NCI-H82 treated with DMSO at 0.1 percent for 48 hours (cell line): ENCODE measurements around the gene COL4A1.

ENCODE experiments used
- DNase-seq: peaks from one replicate; lab custom pipeline; 2025; ENCODE audit not compliant: unreplicated experiment; lab: John Stamatoyannopoulos, UW

COL4A1 gene

GRCh38 chr13:110306960-110307766 lies at the start of gene COL4A1, which contains the start of gene COL4A2:
Gene COL4A1 (minus strand): TSS chr13:110307157. CDS start chr13:110307027, 130 bp downstream.
Gene COL4A2 (plus strand): TSS chr13:110307284. CDS start chr13:110307904, 620 bp downstream.
- DNase-seq = no peak

DNA sequence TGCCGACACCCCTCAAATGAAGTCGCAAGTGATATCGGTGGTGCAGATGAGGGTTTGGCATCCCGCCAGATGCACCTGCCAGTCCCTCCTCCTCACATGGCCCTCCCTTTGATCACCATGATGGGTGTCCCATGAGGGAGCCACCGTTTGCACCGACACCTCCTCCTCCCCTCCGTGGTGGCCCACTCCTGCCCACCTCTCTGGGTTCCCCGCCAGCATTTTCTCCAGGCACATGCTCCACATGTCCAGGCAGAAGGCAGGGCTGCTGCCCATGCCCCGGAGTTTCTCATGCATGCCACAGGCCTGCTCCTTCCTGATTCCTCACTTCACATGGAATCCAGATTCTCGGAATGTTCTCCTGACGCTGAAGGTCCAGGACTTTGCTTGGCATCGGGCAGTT lies 49.4 kb upstream of the COL4A1 start:
- DNase-seq = no peak

GRCh38 chr13:110354715-110355473 lies 47.9 kb upstream of the COL4A1 start:
- no peak for DNase-seq

DNA sequence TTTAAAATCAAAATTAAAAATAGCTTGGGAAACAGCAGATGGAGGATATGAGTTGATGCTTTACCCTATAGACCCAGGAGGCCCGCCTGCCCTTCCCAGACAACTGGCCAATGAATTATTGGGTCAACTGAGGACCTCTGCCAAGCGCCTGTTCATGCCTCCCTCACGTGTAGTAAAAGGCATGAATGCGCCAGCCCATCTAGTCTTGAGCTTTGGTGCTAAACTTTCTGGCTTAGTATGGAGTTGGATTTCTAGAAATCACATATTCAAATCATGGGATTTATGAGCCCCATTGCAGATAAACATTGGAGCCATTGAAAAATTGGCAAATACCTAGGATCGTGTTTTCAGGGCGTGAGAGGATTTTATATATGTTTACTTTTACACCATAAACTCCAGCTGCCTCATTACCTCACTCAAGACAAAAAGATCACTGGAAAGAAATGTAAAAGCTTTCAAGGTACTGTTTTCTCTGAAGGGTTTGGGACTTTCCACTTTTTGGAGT lies 47.2 kb upstream of the COL4A1 start:
- no peak for DNase-seq

DNA sequence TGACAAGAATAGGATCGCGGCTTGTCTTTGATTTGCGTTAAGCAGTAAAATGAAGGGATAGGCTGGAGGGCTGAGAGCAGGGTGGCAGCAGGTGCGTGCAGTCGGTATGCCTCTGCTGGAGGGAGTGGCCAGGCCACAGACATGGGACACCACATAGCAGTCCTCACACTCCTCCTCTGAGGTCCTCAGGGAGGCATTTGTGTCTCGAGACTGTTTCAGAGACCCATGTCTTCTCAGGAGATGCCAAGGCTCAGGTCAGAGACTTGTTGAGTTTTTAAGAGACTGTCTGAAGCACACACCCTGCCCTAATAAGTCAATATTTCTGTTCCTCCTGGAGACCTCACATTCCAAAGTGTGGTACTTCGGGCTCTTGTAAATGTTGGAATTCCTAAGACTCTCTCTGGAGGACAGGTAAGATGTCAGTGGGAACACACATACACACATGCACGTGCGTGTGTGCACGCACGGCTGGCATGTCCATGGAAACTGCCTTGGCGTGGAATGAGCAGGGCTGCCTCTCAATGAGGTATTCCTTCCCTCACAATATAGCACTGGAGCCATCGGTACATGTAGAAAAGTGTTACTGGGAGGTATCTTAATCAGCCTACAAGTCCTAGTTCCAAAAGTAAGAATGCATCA lies 46.5 kb upstream of the COL4A1 start:
- no peak for DNase-seq

GRCh38 chr13:110352735-110353134 lies 45.8 kb upstream of the COL4A1 start:
- DNase-seq = no peak

DNA sequence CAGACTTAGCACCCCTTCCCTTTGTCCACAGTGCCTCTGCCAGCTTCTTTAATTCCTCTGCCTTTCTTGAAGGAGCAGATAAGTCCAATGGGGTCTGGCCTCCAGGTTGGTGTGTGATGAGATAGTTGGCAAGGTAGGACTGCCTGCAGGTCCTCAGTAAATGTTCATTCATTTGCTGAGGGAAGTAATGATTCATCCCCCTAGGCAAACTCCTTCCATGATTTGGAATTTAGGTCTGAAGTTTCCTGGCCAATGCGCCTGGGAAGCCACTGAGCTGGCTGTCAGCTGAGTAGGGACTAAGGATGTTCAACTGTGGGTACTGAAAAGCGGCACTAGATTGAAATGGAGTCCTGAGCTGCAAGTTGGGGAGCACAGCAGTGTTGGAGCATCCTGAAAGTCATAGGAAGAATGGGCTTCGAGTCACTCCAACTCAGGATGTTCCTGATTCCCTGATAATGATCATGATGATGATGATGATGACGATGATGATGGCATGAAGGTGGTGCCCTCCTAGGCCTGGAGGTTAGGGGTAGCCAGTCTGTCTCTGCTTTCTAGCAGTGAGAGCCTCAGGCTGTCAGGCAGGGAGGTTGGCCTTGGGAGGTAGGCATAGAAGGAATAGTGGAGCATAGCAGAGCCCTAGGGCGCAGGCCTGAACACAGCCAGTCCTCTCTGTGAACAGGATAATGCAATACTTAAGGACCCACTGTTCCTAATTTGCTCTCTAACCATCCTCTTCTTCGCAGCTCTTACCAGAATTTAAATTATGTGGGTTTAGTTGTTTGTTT lies 44.9 kb upstream of the COL4A1 start:
- no peak for DNase-seq

DNA sequence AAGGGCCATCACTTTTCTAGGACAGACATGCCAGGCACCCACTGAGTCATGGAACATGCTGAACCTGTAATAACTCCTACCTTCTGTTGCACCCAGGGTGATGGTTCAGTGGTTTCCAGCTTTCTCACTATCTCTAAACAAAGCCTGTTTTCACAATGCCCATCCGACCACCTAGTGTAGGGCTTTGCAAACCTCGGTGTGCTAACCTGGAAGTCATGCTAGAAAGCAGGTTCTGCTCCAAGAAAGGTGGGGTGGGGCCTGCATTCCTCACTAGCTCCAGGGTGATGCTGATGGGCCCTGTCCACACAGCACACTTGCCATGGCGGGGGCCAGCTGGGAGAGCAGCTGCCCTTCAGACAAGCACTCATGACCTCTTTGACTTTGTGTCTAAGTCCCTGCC lies 43.6 kb upstream of the COL4A1 start:
- no peak for DNase-seq

DNA sequence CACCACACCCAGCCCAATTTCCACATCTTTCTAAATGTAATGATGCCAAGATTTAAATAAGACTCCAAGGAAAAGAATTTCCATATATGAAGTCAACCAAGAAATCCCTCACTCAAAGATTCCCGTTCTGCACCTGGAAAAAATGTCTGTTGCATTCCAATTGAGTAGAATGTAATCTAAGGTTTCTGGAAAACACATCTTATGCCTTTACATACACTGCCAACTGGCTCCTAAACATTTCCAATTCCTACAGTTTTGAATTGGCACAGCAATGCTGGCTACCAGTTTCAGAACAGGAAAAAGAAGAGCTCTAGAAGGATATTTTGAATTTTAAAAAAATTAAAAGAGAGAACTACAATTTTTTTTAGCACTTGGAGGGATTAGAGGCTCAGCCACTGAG lies 43.1 kb upstream of the COL4A1 start:
- no peak for DNase-seq

DNA sequence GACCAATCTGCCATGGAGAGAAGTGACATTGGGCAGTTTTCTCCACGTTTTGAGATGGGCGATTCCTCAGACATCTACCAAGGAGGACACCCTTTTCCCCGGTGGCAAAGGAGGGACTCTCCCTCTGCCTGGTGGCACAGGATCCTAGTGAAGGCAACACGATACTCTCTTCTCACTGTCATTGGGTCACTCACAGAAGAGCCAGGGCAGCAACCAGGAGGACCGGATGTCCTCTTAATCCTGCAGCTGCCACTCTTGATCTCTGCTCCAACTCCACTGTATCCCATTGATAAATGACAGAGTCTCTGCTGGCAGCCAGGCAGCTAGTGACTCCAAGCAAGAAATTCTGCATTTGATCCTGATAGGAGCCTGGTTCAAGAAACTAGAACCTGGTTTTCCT lies 42.3 kb upstream of the COL4A1 start:
- no peak for DNase-seq

DNA sequence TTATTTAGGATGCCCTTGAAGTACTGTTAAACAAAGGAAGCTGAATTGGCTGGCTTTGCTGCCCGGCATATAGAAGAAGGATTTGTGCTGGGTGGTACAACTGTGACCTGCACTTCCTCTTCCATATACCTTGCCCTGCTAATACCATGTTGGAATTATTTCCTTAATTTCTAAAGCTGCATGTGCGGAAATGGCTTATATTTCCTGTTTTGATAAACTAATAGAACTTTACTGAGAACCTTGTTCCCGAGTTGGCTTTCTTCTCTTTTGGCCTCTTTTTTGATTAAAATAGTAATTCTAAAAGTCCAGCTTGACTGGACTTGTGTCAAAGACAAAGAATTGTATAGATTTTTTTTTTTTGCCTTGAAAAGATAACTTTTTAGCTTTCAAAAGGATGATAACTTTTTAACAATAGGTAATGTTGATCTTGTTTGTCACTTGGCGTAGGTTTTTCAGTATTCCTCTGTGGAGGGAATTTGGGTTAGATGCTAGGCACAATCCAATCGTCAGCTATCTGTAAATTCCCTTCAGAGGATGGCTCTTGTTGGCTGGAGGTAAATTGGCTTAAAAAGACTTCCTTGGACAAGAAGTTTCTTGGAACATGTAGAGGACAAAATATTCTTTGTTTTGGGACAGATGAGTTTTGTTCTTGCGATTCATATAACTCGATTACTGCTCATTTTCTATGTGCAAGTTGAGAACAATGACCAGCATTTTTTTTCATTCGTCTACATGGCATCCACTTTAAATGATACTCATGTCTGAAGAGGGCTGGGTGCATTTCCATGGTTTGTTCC lies 41.5 kb upstream of the COL4A1 start:
- no peak for DNase-seq

DNA sequence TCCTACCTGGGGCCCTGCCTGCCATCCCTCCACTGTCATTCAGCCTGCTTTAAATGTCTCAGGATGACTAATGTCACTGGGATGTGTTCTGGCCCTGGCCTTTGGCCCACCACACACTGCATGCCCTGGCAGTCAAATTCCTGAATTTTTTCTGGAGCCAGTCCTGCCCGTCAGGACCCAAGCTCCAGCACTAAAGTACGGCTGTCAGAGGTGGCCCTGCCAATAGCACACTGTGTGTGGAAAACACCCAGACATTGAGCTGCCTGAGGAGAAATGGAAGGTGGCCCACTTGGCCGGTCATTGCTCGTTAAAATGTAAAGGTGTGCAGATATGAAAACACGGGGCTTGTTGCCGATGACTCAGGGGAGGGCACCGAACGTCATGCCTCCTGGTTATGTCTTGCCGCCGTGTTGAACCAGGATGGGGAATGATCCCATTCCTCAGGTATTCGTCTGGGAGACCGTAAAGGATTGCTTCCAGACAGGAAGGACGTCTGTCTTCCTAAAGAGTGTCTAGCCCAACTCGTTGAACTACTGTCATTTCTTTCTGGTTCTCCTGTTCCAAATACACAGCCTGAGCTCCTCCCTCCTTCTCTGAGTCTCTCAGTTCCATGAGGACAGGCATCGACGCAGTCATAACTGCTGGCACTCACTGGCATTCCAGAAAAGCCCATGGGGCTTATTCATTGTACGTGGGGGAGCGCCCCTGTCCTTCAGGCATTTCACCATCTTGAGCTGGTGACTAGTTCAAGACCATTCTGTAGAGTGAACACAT lies 40.8 kb upstream of the COL4A1 start:
- no peak for DNase-seq

DNA sequence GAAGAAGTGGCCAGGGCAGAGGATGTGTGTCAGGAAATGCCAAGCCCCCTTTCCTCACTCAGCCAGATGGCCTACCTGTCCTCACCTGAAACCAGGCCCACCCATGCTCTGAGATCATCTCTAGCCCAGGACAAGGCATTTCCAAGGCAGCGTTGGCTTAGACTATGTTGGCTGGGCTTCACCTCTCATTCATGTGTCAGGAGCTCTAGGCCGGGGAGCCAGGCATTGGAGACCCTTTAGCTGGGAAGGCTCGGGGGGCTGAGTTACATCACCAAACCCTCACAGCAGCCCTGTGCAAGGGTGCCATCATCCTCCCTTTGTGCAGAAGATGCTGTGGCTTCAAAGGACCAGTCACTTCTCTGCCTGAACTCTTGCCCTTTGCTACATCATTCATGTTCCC lies 40.1 kb upstream of the COL4A1 start:
- DNase-seq = no peak

- no peak for DNase-seq
Observed at GRCh38 chr13:110346661-110347067, 39.7 kb upstream of the COL4A1 start.

DNA sequence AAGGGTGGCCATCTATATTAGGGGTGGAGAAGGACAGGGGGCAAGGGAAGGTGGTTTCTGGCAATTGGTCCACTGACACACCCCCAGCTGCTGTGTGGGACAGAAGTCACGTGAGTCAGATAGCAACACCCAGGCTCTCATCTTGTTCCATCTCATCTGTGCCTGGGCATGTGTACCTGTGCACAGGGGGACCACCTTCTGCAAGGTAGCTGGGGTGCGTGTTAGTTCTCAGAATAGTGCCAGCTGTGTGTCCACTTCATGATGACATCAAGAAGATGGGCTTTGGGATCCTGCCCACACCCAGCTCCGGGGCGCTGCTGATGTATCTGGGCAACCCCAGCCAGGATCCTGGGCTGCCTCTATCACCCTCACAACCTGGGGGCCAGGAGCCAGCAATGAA lies 38.7 kb upstream of the COL4A1 start:
- no peak for DNase-seq

DNA sequence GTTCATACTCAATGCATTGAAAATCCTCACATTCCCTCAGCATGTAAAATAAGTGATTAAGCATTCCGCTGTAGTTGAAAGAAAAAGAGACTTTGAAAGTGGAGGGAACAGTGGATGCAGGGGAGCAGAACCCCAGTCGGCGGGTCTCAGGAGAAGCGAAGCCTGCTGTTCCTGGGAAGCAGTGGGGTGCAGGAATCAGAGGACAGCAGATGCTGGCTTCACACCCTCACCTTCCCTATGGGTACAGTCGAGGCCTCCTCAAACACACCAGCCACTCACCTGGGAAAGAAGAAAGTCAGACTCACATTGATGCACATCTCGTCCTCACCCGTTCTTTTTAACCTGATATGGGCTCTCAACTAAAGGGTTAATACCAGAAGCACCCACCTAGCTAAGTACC lies 38.3 kb upstream of the COL4A1 start:
- DNase-seq = no peak

DNA sequence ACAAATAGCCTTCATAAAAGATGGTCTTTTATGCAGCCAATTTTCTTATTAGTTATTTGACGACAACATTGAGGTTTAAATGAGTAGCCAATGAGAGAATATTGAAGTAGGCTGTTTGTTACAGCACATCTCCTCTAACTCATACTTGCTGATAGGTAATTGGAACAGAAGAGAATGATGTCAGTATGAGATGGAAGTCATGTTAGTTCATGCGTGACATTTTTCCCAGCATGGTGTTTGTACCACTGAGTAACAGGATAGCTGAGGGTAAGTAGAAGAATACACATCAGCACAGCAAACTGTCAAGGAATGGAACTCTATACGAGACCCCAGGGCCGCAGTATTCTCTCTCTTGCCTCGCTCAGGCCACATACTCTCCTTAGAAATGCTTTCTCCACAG lies 37.4 kb upstream of the COL4A1 start:
- DNase-seq = no peak

- DNase-seq = no peak
Observed at GRCh38 chr13:110343241-110343865, 36.4 kb upstream of the COL4A1 start.

- no peak for DNase-seq
Observed at GRCh38 chr13:110342474-110342873, 35.5 kb upstream of the COL4A1 start.
